Duodenal mucosa (tissue), 2 donors: ENCODE data around the gene MRM1.
A peak's percentile ranks its signal among the peaks of the same experiment; 100 is the strongest.

Experiments
- H3K27ac ChIP-seq: one replicate; pipeline ENCODE4 v1.7.0; 2013; ENCODE audit warnings: low read depth, low read length
- H3K27me3 ChIP-seq, 2 donors: one replicate each; pipeline ENCODE4 v1.7.0; 2013; ENCODE audit warnings: low read length in 2 of 2, control low read depth in 1 of 2; ENCODE audit not compliant: insufficient read depth in 2 of 2, control insufficient read depth in 1 of 2
- H3K36me3 ChIP-seq, 2 donors: one replicate each; pipeline ENCODE4 v1.7.0; 2013; ENCODE audit warnings: low read length in 2 of 2, control low read depth in 1 of 2; ENCODE audit not compliant: insufficient read depth in 2 of 2, control insufficient read depth in 1 of 2
- H3K4me1 ChIP-seq, 2 donors: one replicate each; pipeline ENCODE4 v1.7.0; 2013; ENCODE audit warnings: low read length in 2 of 2, control low read depth in 1 of 2; ENCODE audit not compliant: insufficient read depth in 2 of 2, control insufficient read depth in 1 of 2
- H3K4me3 ChIP-seq, 2 donors: one replicate each; pipeline ENCODE4 v1.7.0; 2013; ENCODE audit warnings: low read length in 2 of 2, low read depth in 1 of 2
- H3K9ac ChIP-seq, 2 donors: one replicate each; pipeline ENCODE4 v1.7.0; 2013; ENCODE audit warnings: low read length in 2 of 2, low read depth in 1 of 2
- H3K9me3 ChIP-seq, 2 donors: one replicate each; pipeline ENCODE4 v1.7.0; 2013; ENCODE audit warnings: low read length in 2 of 2, control low read depth in 1 of 2; ENCODE audit not compliant: control insufficient read depth in 1 of 2

The MRM1 gene

GRCh38 chr17:36629970-36630502 lies 28.7 kb downstream of the MRM1 start:
- Histone ChIP-seq H3K4me1 (no peaks in the 10 kb centered on the region), H3K9ac (no peak overlapping the region), H3K27ac (no peak overlapping the region), H3K4me3 (no peak overlapping the region), H3K27me3 (peaks cover 5 to 6% of the 10 kb centered on the region in 2 donors), H3K36me3 (no peaks in the 10 kb centered on the region), H3K9me3 (no peaks in the 10 kb centered on the region)

- Histone ChIP-seq H3K27ac (no peak overlapping the region), H3K9ac (no peak overlapping the region), H3K27me3 (peaks cover 6 to 8% of the 10 kb centered on the region in 2 donors), H3K4me3 (no peak overlapping the region), H3K9me3 (no peaks in the 10 kb centered on the region), H3K36me3 (no peaks in the 10 kb centered on the region), H3K4me1 (no peaks in the 10 kb centered on the region)
These were observed 29.6 kb downstream of the MRM1 start for GRCh38 chr17:36631022-36631421.

- Histone ChIP-seq H3K4me1 (no peaks in the 10 kb centered on the region), H3K27ac (no peak overlapping the region), H3K27me3 (peaks cover 6 to 8% of the 10 kb centered on the region in 2 donors), H3K9ac (no peak overlapping the region), H3K9me3 (no peaks in the 10 kb centered on the region), H3K36me3 (no peaks in the 10 kb centered on the region), H3K4me3 (no peak overlapping the region)
These were observed 31.8 kb downstream of the MRM1 start for GRCh38 chr17:36632916-36633771.

- no peak overlapping the region for H3K27ac ChIP-seq
- peaks cover 8 to 9% of the 10 kb centered on the region in 2 donors for H3K4me1 ChIP-seq
- no peaks in the 10 kb centered on the region for H3K9me3 ChIP-seq
- H3K4me3 ChIP-seq: no peak overlapping the region
- no peak overlapping the region for H3K9ac ChIP-seq
- peaks cover 53 to 55% of the 10 kb centered on the region in 2 donors for H3K27me3 ChIP-seq
- no peaks in the 10 kb centered on the region for H3K36me3 ChIP-seq
These were observed 39.0 kb downstream of the MRM1 start for GRCh38 chr17:36640346-36640745.

GRCh38 chr17:36640836-36641235 lies 39.5 kb downstream of the MRM1 start:
- Histone ChIP-seq H3K4me3 (no peak overlapping the region), H3K36me3 (no peaks in the 10 kb centered on the region), H3K27me3 (peaks cover 53 to 55% of the 10 kb centered on the region in 2 donors), H3K9ac (no peak overlapping the region), H3K9me3 (no peaks in the 10 kb centered on the region), H3K27ac (no peak overlapping the region), H3K4me1 (peaks cover 8 to 9% of the 10 kb centered on the region in 2 donors)

GRCh38 chr17:36641331-36641876 lies 40.0 kb downstream of the MRM1 start:
- Histone ChIP-seq H3K4me1 (peaks cover 8 to 9% of the 10 kb centered on the region in 2 donors), H3K27ac (no peak overlapping the region), H3K27me3 (peaks cover 56 to 60% of the 10 kb centered on the region in 2 donors), H3K9ac (no peak overlapping the region), H3K36me3 (no peaks in the 10 kb centered on the region), H3K4me3 (peak overlapping the region; percentile 57 to 62), H3K9me3 (no peaks in the 10 kb centered on the region)

GRCh38 chr17:36641877-36642845 lies 40.8 kb downstream of the MRM1 start:
- peak overlapping the region; percentile 57 to 62 for H3K4me3 ChIP-seq
- H3K4me1 ChIP-seq: peaks cover 8 to 9% of the 10 kb centered on the region in 2 donors
- H3K27me3 ChIP-seq: peaks cover 57 to 60% of the 10 kb centered on the region in 2 donors
- H3K27ac ChIP-seq: no peak overlapping the region
- no peaks in the 10 kb centered on the region for H3K9me3 ChIP-seq
- no peak overlapping the region for H3K9ac ChIP-seq
- no peaks in the 10 kb centered on the region for H3K36me3 ChIP-seq

- Histone ChIP-seq H3K9ac (no peak overlapping the region), H3K27ac (no peak overlapping the region), H3K4me1 (peaks cover 8 to 9% of the 10 kb centered on the region in 2 donors), H3K4me3 (no peak overlapping the region), H3K27me3 (peaks cover 60 to 61% of the 10 kb centered on the region in 2 donors), H3K36me3 (no peaks in the 10 kb centered on the region), H3K9me3 (no peaks in the 10 kb centered on the region)
These were observed 41.8 kb downstream of the MRM1 start for GRCh38 chr17:36643086-36643685.

GRCh38 chr17:36645422-36645821 lies 44.0 kb downstream of the MRM1 start:
- peaks cover 49 to 50% of the 10 kb centered on the region in 2 donors for H3K27me3 ChIP-seq
- peaks cover 8 to 9% of the 10 kb centered on the region in 2 donors for H3K4me1 ChIP-seq
- H3K9ac ChIP-seq: no peak overlapping the region
- no peak overlapping the region for H3K4me3 ChIP-seq
- no peak overlapping the region for H3K27ac ChIP-seq
- no peaks in the 10 kb centered on the region for H3K9me3 ChIP-seq
- no peaks in the 10 kb centered on the region for H3K36me3 ChIP-seq
